ENCODE results near the gene ARMH1.

The ARMH1 gene

DNA sequence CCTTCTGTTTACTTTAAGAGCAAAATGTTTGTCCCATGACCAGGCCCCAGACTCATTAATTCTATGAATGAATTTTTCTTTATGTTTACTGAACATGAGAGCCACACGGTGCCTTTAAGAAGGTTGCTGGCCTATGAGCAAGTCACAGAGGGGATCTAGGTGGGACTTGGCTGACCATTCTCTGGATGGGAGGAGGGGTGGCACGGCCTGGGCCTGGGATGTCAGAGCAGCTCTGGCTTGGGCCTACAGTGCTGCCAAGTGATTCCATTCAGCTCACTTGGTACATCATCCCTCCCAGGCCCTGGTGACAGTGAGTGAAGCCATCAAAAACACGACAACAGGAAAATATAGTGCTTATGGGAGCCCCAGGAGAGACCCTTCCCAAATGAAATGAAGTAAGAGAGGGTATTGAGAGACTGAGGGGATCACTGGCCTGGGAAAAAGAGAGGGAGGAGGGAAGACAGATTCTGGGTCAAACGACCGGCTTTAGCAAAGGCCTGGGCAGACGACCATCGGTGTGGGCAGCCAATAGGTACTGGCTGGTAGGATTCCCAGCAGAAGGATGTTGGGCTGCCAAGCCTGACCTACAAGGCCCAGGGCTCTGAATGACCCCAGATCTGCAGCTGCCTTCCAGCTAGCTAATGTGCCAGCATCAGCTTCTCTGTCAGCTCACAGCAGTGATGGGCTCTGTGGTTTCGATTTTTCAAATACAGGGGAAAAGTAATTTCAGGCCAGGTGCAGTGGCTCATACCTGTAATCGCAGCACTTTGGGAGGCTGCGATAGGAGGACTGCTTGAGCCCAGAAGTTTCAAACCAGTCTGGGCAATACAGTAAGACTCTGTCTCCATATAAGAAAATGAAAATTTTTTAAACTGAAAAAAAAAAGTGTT lies 3.5 kb upstream of the ARMH1 start:
- DNase-seq: no peak

DNA sequence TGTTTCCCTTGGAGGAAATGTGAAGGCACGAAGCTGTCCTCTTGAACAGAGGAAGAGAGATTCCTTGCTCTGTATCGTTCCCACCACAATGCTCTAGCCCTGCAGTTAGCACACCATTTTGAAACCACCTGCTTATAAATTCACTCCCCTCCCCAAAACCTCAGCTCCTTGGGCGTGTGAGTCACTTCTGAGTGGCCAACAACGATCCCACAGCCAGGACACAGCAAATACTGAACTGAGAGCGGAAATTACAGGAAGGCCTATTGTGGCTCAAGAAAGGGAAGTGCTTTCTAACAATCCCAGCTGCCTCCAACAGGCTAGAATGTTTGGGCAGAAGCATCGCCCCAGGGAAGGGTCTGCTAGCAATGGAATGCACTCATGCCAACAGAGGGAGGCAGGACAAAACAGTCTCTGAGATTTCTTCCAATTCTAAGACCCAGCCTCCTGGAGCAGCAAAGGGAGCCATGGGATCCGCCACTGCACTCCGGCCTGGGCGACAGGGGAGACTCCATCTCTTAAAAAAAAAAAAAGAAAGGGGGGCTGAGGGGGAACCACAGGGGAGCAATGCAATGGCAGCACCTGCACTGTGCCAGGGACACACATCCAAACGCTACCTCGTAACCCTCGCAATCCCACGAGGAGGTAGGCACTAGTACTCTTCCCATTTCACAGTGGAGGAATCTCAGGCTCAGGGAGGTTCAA lies 2.1 kb upstream of the ARMH1 start:
- peak; percentile 9 for DNase-seq

DNA sequence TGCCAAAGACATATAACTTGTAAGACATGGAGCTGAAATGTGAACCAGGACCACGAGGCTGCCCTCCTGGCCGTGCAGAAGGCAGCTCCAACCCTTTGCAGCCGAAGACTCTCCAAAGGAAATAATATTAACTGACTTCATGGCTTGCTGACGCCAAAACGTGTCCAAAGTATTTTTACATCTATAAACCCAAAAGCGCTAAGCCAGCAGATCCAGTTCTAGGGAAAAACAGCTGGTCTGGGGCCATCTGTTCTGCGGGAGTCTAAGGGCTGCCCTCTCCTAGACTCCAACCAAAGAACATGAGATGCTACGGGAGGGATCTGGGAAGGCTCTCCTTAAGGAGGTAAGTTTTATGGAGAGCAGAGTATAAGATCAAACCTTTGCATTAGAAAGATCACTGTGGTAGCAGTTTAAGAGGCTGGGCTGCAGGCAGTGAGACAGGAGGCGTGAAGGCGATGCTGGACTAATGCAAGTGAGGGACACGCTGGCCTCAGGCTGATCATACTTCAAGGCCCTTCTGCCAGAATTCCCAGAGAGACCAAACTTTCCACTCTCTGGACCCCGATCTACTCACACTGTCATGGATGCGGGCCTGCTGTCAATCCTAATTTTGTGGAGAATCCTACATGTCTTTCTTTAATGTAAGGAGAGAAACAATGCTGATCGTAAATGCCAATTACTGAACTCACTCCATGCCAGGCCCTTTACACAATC lies 1.4 kb upstream of the ARMH1 start:
- no peak for DNase-seq

DNA sequence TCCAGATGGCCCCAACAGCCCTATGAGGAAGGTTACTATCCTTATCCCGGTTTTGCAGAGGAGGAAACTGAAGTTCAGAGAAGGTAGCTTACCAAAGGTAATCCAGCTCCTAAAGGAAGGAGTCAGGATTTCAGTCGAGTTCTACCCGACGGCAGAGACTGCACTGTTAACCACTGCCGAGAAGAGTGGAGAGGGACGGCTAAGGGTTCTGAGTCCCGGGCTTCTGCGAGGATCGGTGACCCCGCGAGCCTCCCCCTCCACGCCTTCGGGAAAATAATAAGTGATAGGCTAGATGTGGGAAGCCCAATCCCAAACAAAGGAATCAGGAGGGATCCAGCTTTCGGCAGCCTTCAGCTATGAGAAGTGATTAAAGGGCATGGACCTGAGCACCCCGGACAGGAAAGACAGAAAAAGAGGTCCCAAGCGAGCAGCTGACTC lies 820 bp upstream of the ARMH1 start:
- DNase-seq: no peak

DNA sequence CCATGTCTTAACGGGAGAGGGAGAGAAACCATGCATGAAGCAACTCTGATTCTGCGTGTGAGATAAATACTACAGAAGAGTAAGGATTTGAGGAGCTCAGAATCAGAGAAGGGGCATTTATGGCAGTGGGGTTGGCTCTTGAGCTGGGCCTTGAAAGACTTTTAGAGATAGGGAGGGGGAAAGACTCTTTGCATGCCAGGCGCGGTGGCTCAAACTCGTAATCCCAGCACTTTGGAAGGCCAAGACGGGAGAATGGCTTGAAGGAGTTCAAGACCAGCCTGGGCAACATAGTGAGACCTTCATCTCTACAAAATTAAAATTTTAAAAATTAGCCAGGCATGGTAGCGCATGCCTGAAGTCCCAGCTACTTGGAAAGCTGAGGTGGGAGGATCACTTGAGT lies 672 bp downstream of the ARMH1 start:
- DNase-seq: no peak

DNA sequence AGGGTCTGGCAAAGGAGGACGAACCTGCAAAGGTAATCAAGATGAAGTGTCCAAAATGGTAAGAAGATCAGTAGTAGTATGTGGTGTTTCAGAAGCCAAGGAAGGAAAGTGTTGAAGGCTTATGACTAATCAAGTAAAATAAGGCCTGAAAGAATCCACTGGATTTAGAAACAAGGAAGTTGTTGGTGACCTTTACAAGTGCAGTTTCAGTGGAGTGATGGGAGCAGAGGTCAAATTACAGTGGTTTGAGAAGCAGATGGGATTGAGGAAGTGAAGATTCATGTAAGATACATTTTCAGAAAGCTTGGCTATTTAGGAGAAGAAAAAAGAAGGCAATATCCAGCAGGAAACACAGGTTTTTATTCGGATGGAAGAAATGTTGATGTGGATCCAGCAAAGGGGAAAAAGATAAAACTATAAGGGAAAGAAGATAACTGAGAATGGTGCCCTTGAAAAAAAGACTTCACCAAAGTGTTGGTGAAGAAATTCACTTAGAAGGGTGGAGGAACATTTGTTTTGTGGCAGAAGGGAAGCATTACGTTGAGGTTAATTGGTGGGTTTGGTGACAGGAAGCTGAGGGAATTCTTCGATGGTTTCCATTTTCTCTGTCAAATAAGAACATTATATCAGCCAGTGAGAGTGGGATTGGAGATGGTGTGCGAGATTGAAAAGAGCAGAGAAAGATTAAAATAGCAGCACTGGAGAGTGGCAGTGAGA lies 2.1 kb downstream of the ARMH1 start:
- DNase-seq: peak; percentile 45

DNA sequence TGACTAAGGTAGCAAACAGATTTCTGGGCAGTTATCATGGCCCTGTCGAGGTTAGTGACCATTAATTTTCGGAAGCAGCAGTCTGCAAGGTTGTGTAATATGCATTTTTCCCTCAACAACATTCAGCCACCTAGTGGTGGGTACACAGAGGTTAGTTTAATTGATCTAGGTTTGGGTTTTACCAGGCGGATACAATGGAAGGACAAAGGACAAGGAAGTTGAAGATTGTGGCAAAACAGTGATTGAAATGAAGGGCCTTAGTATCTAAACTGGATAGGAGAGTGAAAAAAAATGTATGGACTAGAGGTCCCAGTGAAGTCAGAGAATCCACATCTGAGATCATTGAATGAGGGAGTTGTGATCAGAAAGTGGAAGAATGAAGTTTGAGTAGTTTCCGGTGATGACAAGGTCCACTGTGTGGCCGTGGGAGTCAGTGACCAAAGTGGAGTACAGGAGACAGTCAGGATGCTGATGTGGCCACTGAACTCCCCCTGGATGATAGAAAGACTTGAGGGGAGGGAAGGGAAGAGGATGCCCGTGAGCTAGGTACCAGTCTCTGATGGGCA lies 2.8 kb downstream of the ARMH1 start:
- DNase-seq: peak; percentile 43

DNA sequence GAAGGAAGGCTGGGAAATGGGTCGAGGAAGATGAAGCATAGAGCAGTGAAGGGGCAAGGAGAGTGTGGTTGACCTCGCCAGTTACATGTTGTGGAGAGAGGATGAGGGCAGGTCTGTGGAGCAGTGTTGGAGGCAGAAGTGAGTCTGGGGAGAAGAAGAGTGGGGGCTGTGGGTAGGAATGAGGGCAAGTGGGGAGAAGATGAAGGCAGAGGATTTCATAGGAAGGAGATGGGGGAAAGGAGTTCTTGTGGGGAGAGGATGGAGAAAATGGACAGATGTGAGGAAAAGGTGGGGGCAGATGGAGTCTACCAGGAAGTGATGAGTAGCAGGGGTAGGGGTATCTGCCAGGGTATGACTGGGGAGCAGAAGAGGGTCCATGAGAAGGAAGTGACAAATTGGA lies 3.6 kb downstream of the ARMH1 start:
- no peak for DNase-seq

DNA sequence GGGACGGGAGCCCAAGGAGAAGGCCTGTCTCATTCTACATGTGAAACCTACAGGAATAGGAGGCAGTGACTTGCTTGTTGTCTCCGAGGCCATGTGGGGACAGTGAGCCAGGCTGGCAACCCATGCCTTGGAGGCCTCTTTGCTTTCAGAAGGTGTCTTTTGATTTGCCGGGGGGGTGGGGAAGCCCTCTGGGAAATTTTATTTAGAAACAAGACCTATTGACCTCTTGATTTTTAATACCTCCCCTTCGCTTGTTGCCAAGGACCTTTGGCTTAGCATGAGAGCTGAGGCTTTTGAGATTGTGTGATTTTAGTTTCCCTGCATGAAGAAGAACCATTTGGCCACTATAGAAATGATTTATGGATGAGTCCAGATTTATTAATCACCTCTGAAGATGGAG lies 4.1 kb downstream of the ARMH1 start:
- DNase-seq: no peak

DNA sequence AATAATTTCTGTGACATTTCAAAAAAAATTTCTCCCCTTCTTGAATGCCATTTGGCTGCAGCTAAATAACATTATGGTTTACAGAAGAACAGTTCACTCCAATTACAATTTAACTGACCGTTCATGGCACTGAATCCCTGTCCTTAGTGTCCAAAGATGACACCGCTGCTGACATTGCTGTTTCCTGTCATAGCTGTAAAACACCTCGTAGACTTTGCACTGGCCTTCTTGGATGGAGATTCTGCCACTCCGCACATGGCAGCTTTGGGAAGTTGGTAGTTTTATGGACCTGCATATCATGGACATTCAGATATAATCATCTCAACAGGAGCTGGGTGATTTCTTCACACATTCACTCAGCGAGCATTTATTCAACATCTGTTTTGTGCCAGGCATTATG lies 5.0 kb downstream of the ARMH1 start:
- DNase-seq: no peak

DNA sequence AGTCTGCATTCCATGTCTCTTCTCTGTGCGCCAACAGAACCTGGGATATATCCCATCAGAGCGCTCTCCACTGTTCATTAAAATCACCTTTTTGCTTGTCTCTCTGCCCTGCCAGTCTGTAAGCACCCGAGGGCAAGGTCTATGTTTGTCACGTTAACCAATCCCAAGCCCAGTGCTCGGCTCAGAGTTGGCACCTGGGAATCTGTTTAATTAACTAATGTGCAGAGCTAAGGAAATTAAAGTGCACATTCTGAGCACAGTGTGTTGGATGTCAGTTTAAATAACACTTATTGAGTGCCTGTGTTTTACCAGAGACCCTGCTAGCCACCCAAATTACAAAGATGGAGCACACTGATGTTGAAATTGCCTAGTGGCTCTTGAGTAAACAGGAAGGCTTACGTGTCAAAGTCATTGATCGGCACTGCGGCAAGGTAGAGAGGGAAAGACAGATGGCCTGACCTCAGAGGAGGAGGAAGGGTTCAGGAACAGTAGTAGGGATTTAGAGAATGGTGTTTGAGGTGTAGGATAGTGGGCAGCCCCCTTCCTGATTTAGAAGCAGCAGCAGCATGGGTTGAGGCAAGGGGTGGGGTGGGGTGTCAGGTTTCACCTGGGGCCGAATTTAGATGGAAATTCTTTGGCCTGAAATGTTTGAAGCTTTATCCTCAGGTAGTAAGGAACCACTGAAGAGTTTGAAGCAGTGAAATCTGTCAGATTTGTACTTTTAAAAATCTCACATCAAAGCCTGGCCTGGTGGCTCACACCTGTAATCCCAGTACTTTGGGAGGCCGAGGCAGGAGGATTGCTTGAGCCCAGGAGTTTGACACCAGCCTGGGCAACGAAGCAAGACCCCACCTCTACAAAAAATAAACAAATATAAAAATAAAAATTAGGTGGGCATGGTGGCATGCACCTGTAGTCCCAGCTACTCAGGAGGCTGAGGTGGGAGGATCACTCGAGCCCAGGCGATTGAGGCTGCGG lies 7.7 kb downstream of the ARMH1 start:
- DNase-seq: no peak

DNA sequence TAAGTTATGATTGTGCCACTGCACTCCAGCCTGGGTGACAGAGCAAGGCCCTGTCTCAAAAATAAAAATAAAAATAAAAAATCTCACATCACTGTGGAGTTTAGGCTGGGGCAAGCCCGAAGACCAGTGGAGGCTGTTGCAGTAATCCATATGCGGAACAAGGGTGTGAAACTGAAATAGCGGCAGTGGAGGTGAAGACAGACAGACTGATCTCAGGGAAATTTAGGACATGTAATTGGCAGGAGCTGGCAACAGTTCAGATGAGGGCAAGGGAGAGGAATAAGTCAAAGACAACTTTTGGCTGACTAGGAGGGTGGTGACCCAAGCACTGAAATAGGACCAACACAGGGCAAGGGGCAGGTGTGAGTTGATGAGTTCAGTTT lies 8.4 kb downstream of the ARMH1 start:
- no peak for DNase-seq

DNA sequence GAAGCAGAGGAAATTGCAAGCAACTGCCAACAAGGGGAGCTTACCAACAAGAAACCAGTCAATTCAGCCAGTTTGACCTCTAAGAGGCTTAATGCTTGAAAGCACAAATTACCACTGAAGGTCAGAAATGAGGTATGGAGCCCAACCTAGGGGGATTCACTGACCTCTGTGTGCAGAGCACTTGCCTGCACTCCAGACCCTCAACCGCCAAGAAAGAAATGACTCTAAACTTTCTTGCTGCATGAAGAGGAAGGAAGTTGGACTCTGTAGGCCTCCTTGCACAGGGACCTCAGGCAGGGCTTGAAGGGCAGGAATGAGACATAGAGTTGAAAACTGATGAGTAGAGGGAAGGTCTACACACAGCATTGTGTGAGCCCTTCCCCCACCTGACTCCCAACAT lies 10.0 kb downstream of the ARMH1 start:
- DNase-seq: no peak

DNA sequence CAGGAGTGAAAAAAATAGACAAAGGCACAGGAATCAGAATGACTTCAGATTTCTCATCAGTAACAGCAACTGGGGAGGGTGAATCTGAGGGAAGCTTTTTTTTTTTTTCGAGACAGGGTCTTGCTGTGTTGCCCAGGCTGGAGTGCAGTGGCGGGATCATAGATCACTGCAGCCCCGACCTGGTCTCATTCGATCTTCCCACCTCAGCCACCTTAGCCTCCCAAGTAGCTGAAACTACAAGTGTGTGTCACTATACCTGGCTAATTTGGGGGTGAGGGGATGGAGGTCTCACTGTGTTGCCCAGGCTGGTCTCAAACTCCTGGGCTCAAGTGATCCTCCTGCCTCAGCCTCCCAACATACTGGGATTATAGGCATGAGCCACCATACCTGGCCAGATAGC lies 10.7 kb downstream of the ARMH1 start:
- DNase-seq: no peak

DNA sequence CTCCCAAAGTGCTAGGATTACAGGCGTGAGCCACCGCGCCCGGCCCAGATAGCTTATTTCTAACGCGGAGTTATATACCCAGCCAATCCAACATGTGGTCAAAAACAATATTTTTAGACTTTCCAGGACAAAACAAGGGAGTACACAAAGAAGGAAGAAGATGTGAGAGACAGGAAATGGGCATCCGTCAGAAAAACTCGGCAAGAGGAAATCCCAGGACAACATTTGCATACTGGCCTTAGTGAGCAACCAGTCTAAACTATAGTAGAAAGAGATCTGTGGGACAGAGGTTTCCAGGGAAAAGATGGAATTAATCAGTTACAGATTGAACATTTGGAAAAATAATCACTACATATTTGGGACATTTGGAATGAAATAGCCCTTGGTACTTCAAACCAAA lies 11.4 kb downstream of the ARMH1 start:
- no peak for DNase-seq

DNA sequence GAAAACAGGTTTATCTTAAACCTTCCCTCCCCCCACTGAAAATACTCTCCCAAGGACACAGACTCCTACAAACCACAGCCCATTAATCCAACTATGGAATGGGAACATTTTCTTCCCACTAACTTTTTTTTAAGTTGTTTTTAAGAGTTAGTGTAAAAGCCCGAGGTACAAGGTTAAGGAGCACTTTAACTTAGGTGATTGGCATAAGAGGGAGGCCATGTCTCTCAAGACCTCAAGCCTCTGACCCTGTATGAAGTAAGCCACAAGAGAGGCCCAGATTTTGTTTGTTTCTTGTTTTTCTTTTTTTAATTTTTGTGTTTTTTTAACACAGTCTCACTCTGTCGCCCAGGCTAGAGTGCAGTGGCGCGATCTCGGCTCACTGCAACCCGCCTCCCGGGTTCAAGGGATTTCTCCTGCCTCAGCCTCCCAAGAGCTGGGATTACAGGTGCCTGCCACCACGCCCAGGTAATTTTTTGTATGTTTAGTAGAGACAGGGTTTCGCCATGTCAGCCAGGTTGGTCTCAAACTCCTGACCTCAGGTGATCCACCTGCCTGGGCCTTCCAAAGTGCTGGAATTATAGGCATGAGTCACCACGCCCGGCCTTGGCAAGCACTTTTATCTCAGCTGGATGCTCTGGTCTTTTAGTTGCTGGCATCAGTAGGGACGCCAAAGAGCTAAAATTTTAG lies 14.4 kb downstream of the ARMH1 start:
- DNase-seq: no peak

DNA sequence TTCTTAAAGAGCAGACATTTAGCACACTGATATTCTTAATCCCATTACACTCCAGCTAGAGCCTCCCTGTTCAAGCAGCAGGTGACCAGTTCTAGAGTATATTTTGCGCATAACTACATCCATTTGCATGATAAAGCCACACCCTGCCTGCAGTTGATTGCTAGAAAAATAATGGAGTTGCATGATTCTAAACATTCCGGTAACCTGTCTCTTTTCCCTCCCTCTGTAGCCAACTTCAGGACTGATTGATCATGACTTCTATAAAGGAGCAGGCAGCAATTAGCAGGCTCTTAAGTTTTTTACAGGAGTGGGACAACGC lies 14.9 kb downstream of the ARMH1 start:
- no peak for DNase-seq

DNA sequence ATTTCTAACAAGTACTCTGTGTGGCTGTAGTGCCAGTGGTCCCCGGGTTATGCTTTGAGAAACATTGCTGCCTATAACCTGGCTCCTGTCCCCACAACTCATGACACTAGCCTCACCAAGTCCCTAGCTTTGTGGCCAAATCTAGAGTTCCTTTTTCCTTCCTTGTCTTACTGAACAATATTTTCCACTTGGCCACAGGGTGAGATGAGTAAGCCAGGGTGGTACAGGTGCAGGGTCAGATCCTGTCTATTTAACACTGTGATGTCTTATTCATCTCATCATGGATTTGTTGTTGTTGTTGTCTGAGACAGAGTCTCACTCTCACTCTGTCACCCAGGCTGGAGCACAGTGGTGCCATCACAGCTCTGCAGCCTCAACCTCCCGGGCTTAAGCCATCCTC lies 18.6 kb downstream of the ARMH1 start:
- DNase-seq: no peak

DNA sequence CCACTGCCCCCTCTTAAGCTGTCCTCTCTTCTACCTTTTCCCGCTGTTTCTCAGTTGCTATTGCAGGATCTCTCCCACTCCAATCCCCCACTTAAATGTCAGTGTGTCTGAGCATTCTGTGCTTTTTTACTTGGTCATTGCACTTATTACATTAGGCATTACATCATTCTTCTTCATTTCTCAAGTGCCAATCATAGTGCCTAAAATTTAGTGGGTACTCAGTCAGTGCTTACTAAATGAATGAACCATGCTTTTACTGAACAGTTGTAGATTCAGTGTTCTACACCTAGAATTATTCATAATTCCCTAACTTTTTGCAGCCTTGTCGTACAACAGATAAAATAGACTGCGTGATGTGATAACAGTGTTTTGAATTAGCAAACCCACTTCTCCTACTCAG lies 19.4 kb downstream of the ARMH1 start:
- DNase-seq: no peak

DNA sequence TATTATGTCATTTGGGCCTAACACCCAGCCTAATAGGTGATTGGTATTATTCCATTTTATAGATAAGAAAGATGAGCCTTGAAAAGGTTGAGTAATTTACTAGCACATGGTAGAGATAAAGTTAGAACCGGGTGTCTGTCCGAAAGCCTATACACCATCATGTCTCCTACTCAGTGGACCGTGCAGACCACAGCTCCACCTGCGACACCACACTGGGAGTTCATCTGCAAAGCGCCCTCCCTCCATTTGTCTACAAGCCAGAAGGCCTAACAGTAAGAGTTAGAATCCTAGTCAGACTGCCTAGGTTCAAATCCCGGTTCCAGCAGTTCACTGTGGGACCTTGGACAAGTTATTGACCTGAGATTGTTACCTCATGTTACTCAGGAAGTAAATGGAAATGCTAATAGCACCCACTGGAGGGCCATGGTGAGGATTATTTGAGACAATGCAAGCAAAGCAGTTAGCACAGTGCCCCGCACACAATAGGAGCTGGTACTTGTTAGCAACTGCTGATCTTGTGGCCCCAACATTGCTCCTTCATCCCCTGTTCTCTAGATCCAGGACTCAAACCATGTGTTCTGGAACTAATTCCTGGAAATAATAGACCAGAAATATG lies 20.5 kb downstream of the ARMH1 start:
- no peak for DNase-seq
